HUDEP-2 (cell line): ENCODE measurements around the gene PARM1.

Source experiments
- DNase-seq, 76 experiments: peaks; one replicate each; lab custom pipeline; 2025; ENCODE audit not compliant: unreplicated experiment in 76 of 76; lab: John Stamatoyannopoulos, UW

PARM1 gene

DNA sequence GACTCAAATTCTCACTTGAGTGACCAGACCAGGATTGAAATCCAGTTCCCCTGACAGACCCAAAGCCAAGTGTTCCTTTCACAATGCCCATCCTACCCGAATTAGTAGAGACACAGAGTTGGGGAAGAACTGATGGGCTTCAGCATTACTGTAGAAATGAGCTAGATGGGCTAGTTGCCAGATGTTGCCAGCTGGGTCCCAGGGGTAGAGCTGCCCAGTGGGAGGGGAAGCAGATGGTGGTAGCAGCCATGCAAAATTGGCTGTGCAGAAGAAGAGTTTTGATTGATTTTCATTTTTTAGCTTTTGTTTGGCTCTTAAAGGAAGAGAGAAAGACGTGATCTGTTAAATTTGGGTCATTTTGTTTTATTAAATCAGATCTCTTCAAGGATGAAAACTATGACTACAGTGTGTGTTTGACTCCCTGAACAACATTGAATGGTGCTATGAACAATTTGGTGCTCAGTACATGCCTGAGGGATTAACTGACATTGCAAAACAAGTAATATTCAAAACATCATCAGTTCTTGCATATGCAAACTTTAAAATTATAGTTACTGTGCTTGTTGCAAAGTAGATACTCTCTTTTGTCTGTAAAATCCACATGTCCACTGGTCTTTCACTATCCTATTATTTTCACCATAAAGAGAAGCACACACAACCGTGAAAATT, 86.0 kb downstream of the PARM1 start:
- DNase-seq: no peak

DNA sequence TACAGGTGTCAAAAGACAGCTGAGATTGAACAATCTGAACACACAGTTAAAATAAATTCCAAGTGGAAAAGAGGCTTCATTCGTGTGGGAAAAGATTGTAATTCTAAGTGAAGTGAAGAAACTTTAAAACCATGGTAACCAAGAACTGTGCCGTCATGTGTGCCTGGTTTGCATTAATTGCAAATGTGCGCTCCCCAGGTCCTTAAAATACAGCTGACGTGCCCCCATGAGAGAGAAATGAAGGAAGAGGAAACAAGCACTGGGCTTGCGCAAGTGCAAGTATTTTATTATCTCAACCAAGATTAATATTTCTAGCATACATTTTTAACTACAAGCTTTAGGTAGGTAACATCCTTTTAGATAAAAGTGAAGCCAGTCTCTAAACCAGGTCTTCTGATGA, 92.5 kb downstream of the PARM1 start:
- no peak for DNase-seq

DNA sequence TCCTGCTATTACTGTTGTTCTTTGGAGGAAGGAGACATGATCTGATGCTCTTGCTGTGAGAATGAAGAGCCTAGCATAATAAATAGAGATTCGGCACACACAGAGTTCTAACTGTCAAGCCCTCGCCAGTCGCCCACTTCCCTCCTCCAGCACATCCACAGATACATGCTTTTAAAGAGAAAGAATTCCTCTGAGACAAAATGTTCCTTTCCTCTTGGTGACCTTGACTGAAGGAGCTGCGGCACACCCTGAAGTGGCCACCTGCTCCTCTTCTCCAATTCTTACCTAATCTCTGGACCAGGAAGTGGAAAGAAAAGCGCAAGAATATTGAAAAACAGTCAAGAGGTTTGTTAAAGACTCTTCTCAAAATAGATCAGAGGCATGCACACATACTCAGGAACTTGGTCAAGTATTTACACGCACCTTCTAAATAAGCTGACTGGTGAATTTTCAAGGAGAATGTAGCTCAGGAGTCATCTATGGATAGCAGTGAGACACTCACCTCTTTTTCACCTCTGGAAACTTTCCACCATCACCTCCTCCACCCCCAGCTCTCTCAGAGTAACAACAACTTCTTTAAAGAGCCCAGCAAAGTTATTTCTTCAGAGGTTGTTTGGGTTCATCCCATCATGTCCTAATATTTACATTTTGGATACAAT, 95.4 kb downstream of the PARM1 start:
- no peak for DNase-seq

DNA sequence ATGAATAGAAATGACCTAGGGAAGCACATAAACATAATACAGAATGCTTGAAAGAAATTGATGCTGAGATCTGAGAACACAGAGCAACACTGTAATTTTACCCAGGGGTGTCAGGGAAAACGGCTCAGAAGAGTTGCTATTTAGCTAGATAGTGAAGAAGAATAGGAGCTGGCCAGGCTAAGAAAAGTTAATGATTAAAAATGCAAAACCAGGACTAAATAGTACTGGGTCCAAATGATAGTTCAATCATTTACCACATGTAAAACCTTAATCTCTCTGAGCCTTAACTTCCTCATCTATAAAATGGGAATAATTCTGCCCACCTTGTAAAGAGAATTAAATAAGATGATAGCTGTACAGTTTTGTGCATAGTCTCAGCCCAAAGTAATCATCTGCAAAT, 97.1 kb downstream of the PARM1 start:
- no peak for DNase-seq

DNA sequence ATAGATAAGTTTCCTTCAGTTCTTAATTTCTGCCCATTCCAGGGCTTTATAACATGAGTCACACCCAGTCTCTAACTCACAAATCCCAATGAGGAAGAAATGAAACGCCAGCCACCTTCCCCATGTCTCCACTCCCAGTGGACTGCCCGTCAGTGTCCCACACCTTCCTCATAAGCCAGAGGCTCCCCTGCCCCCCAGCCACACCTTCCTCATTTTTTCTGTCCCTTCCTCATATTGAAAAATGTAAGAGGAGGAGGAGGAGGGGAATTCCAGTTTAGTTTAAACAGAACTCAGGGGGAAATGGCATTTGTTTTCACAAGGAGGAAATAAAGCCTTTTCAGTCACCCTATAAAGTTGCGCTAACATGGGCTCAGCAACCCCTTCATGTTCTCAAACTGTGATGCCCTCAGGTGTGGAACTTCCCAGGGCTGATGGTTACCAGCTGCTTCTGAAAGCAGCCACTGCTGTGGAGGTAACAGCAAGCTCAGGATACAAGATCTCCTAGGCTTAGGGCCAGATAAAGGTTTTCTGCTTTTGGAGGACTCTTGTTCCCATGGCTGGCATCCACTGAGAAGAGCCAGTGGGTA, 97.8 kb downstream of the PARM1 start:
- no peak for DNase-seq

DNA sequence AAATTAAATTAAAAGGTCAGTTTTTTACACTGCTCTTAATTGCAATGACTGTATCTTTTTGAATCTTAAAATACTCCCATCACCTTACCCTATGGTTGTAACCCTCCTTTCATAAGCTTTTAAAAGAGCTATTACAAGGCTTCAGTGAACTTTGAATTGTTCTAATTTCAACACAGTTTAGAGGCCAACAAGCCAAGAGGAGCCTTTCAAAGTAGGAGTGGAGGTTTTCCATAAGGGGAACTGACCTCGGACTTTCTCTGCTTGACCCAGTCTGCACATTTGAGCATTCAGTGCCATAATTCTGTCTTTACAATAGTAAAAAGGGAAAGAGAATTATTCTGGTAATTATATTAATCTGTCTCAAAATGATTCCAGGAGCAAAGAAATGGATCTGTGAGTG, 98.9 kb downstream of the PARM1 start:
- DNase-seq: no peak

DNA sequence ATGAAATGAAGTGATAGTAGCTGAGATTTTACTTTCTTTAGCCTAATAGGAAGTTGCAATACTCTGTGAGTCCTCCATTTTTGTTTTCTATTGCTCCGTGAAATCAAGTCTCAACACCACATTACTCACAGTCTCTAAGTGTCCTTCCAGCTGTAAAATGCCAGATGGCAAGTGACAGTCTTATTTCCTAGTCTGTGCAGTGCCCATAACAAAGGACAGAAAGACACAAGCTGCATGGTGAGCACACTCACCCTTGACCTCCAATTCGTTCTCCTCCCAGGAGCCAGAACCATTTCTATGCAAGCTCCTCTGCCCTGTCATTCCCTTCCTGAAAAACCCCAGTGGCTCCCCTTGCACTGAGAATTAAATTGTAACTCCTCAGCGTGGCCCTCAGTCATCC, 101.6 kb downstream of the PARM1 start:
- DNase-seq: no peak

DNA sequence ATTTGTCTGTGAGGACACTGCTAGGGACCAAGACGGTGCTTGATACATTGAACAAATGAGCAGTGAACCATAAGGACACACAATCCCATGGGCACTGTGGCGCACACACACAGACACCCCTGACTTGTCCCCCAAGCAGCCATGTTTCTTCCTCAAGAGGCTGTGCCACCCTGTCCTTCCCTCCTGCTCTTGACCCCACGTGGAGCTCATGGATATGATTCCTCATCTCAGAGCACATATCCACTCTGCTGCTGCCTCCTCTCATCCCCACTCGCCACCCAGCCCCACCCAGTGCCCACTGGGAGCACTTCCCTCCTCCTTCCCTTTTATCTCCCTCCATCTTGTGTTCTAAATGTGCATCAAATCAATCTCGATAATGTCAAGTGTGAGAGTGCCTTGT, 102.4 kb downstream of the PARM1 start:
- DNase-seq: no peak

DNA sequence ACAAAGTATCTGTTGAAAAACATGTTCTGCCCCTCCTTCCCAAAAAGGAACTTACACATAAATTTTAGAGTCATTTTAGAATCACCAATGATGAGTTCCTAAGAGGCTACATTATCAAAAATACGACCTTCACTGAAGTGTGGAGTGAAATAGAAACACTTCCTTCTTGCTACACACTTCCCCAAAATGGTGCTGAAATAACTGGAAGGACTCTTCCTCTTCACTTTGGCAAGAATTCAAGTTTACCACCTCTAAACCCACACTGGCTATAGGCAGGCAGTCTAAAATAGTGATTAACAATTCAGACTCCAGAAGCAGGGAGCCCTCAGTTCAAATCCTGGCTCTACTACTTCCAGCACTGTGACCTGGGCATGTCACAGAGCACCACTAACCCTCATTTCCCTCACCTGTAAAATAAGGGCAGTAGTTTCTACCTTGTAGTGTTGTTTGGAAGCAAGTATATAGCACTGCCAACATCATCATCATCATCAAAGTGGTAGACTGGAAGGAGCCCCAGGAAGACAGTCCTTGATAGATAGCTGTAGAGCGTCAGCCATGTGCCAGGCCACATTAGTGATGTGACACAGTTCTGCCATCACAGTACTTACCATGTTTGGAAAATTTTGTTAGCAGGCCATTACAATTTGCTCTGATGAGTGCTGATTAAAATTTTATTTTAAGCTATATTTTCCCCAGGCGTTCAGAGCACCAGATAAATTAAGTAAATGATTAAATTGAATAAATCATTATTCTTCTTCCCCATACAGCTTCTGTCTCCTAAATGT, 103.3 kb downstream of the PARM1 start:
- peak in 1 of 76 experiments; percentile 0 for DNase-seq

DNA sequence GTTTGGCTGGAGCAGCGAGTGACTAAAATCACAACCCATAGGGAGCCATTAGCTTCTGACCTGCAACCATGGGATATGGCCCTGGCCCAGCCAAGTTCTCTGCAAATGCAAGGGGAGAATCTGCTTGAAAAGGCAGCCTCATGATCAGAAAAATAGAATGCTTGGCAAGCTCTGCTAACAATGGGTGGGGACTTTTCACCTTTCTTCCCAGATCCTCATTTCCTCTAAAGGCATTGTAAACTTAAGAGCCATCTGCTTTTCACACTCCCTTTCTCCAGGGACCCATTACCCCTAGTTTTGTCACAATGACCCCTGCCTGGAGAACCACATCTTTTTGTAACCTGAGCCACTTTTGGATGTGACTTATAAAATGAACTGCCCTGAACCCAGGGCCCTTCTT, 104.3 kb downstream of the PARM1 start:
- DNase-seq: no peak

DNA sequence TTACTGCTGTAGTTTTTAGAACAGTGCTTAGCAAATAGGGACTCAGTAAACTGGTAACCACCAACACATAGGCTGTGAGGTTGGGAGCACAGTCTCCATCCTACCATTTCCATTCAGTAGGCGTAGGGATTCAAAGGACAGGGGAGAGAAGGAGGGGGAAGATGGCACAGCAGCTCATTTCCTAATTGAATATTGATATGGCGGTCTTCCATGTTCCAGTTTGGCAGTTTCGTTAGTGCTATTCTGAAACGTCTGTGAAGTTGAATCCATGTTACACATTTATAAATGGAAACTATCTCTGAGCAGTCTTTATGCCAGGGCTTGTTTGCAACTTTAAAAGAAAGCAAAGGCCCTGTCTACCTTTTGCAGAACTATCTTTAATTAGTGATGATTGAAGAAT, 105.5 kb downstream of the PARM1 start:
- DNase-seq: no peak

DNA sequence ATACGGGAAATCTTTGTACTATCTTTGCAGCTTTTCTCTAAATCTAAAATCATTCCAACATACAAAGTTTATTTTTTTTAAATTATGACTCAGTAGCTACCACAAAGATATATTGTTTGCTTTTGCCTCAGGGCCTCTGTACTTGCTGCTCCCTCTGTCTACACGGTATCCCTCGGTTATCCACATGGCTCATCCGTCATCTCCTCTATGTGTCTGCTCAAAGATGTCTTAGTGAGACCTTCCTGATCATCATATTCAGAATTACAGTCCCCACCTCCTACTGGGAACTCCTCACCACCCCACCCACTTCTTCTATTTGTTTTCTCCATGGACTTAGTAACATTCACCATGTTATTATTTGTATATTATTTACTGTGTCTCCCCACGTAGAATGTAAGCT, 107.8 kb downstream of the PARM1 start:
- no peak for DNase-seq

DNA sequence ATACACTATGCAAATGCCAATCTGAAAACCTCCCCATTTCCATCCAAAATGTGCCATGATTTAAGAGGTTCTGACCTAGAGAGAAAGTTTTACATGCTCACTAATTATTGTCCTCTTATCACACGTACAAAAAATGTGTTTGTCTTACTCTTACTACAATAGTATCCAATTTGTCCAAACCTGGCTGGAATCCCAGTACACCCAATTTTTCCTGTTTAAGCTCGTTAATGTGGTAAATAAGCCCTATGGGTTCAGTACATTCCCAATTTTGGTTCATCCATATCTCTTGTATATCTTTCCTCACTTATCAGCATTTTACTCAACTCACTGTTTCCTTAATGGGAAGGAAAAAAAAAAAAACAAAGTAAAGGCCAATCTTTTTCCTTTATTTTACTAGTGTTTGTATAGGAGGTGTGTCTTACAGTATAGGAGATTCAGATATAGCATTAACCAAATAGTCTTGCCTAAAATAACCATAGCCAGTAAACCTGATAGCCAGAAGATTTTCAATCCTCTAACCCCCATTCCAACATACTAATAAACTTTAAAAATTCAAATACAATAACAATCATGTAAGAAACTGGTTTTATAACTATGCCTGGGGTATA, 109.8 kb downstream of the PARM1 start:
- no peak for DNase-seq

DNA sequence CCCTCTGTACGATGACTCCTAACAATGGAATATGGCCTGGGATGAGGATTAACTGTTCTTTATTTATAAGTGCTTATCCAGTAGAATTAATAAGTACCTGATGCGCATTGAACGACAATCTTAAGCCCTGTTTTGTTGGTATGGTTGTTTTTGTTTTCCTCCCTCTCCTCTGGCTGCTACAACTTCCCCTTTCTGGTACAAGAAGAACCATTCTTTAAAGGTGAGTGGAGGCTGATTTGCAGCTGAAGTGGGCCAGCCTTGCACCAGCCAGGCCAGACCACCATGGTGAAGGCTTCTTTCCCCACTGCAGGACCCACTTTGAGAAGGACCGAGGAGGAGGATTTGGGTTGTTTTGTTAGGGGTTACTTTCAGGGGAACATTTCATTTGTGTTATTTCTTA, 113.3 kb downstream of the PARM1 start:
- no peak for DNase-seq

DNA sequence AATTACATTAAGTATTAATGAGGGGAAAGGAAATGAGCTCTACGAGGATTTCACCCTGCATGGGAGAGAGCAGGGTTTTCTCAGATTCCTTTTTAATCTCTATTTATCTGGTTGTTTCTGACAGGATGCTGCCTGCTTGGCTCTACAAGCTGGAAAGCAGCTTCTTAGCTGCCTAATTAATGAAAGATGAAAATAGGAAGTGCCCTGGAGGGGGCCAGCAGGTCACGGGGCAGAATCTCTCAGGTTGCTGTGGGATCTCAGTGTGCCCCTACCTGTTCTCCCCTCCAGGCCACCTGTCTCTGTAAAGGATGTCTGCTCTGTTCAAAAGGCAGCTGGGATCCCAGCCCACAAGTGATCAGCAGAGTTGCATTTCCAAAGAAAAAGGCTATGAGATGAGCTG, 113.7 kb downstream of the PARM1 start:
- no peak for DNase-seq

DNA sequence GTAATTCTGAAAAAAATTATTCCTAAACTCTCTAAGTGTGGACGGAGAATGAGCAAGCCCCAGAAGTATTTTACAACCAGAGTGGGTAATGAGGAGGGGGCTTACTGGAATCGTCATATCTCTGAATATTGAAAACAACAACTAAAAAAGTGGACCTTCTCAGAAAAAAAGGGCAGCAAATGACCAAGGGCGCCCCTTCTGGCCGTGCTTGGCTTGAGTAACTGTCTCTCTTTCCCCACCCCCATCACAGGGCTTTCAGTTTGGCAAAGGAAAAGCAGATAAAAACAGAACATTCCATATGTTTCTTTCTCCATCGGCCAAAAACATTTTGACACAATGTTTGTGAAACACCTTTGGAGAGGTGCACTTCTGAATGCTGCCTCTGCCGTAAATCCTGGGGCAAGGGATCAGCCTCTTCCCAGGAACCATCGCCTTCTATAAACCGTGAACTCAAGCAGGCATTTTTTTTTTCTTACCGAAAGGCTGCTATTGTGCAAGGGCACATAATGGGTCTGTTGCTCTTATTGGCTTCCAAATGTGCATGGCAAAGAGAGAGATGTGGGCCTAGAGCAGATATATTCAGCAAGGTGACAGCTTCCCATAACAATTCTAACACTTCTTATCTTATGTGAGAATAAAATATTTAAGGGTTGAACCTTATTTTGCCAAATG, 115.4 kb downstream of the PARM1 start:
- peak in 2 of 76 experiments; percentile 1 to 4 for DNase-seq

DNA sequence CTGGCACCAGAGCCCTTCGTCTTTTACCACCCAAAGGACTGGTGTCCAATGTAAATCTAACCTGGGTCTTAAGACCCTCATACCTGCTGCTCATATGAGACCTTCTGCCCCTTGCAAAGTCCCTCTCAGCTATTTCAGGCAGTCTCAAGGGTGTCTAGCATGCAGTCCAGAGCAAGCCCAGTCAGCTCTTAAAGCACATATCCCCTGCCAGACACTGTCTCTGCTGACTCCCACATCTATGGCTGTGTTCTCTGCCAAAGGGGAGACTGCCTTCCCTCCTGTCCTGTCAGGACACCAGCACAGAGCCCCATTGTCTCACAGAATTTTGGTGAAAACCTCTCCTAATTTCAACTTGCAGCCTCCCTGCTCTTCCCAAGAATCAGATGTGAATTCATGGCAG, 118.5 kb downstream of the PARM1 start:
- DNase-seq: no peak

DNA sequence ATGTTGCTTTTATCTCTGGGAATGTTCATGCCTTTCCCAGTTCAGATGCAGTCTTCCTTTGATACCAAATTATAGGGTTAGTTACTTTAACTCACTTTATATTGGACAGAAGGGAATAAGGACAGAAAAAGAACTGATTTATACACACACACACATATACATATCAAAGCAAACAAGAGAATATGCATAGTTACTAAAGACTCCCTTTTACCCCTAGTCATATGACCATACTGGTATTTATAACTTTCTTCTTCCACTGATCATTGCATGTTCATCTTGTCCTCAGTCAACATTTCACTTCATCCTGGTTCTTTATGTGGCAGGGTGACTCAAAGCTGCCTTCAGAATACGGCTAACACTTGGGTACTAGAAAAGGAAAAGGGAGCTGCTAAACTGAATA, 120.4 kb downstream of the PARM1 start:
- DNase-seq: no peak

DNA sequence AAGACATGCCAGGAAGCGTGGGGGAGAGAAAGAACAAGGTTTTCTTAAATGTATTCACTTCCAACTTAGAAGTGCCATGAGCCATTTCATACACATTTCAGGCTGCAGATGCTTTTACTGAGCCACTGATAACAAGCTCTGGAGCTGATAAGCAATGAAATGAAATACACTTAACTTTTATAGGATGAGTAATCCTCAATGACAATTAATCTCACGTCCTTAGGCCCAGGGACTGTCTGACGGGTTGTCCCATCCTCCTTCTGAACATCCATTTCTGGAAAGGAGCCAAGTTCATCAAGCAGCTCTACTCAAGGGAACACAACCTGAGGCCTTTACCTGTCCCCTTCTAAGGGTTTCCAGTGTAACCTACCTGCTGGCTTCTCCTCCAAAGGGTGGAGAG, 121.2 kb downstream of the PARM1 start:
- peak in 28 of 76 experiments; percentile 0 to 67 (median 23) for DNase-seq

DNA sequence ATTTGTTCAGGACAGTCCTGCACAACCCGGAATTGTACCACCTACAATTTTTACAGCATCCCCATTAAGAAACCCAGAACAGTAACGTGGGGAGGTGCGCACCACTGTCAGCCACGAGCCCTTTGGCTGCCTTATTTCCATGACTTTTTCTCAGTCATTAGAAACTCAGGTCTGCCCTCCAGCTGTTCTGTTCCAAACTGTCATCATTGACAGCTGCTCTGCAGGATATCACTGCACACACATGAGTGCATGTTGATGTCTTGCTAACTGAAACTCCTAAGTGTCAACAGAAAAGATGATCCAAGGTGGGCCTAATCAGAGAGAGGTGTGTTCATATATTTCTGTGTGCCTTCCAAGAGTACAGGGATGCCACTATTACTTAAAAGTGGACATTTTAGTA, 123.4 kb downstream of the PARM1 start:
- peak in 1 of 76 experiments; percentile 2 for DNase-seq

DNA sequence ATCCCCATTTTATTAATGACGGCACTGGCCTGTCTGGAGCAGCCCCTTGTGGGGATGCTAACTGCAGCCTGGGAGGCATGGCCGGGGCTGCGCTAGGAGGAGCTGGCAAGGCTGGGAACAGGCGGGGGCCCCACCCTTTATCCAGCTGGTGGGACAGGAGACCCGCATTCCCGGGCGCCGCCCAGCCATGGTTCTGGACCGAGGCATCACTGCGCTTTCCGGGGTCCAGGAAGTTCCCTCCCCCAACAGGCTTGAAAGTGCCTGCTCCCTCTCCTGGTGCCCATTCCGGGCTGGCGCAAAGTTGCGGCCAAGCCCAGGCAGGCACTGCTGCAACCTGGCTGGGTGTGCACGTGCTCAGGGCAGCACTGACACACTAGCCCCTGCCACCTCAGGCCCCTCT, 124.5 kb downstream of the PARM1 start:
- DNase-seq: no peak
